Measurements from ENCODE around the gene BAG1.

Gene BAG1

GRCh38 chr9:33260372-33260771 lies 4.1 kb downstream of the BAG1 start:
- H3K36me3 ChIP-seq, result peaks cover 70% of the 10 kb centered on the region
- no peaks in the 10 kb centered on the region for H3K9me3 ChIP-seq
- H3K27ac ChIP-seq, result peak overlapping the region; percentile 33
- TF ChIP-seq CTCF (IDR thresholded peaks at IDR 0.05), result no peak
- H3K4me1 ChIP-seq (ENCODE audit: control insufficient read depth in 1 of 2, insufficient read depth in 1 of 2, low read depth in 1 of 2, low read length in 1 of 2), result peaks cover 15 to 18% of the 10 kb centered on the region in 2 experiments
- H3K27me3 ChIP-seq, result no peaks in the 10 kb centered on the region
- H3K4me3 ChIP-seq (ENCODE audit: low read depth in 1 of 2, low read length in 1 of 2), result no peak overlapping the region

- Histone ChIP-seq H3K27ac (no peak overlapping the region), H3K9me3 (no peaks in the 10 kb centered on the region), H3K36me3 (peaks cover 98% of the 10 kb centered on the region), H3K27me3 (no peaks in the 10 kb centered on the region), H3K4me3 (ENCODE audit: low read depth in 1 of 2, low read length in 1 of 2) (no peak overlapping the region), H3K4me1 (ENCODE audit: control insufficient read depth in 1 of 2, insufficient read depth in 1 of 2, low read depth in 1 of 2, low read length in 1 of 2) (no peaks in the 10 kb centered on the region)
- no peak for TF ChIP-seq CTCF (IDR thresholded peaks at IDR 0.05)
Measured at GRCh38 chr9:33257276-33257675, 7.2 kb downstream of the BAG1 start.

GRCh38 chr9:33256236-33256635 lies 8.3 kb downstream of the BAG1 start:
- no peak for TF ChIP-seq CTCF (IDR thresholded peaks at IDR 0.05)
- Histone ChIP-seq H3K27me3 (no peaks in the 10 kb centered on the region), H3K36me3 (peaks cover 98% of the 10 kb centered on the region), H3K4me1 (ENCODE audit: control insufficient read depth in 1 of 2, insufficient read depth in 1 of 2, low read depth in 1 of 2, low read length in 1 of 2) (no peaks in the 10 kb centered on the region), H3K9me3 (no peaks in the 10 kb centered on the region), H3K4me3 (ENCODE audit: low read depth in 1 of 2, low read length in 1 of 2) (no peak overlapping the region), H3K27ac (no peak overlapping the region)

GRCh38 chr9:33255471-33255870 lies 9.0 kb downstream of the BAG1 start:
- TF ChIP-seq CTCF (IDR thresholded peaks at IDR 0.05), result no peak
- peaks cover 96% of the 10 kb centered on the region for H3K36me3 ChIP-seq

GRCh38 chr9:33255014-33255413 lies 9.5 kb downstream of the BAG1 start:
- H3K36me3 ChIP-seq, result peaks cover 93% of the 10 kb centered on the region
- TF ChIP-seq CTCF (IDR thresholded peaks at IDR 0.05), result no peak

More at GRCh38 chr9:33255471-33255870, 9.0 kb downstream of the BAG1 start:
- H3K4me3 ChIP-seq (ENCODE audit: low read depth in 1 of 2, low read length in 1 of 2), result no peak overlapping the region
- no peaks in the 10 kb centered on the region for H3K9me3 ChIP-seq
- H3K4me1 ChIP-seq (ENCODE audit: control insufficient read depth in 1 of 2, insufficient read depth in 1 of 2, low read depth in 1 of 2, low read length in 1 of 2), result no peaks in the 10 kb centered on the region
- H3K27ac ChIP-seq, result no peak overlapping the region
- H3K27me3 ChIP-seq, result no peaks in the 10 kb centered on the region

GRCh38 chr9:33254211-33254610 lies 10.3 kb downstream of the BAG1 start:
- Histone ChIP-seq H3K4me3 (ENCODE audit: low read depth in 1 of 2, low read length in 1 of 2) (no peak overlapping the region), H3K9me3 (no peaks in the 10 kb centered on the region), H3K4me1 (ENCODE audit: control insufficient read depth in 1 of 2, insufficient read depth in 1 of 2, low read depth in 1 of 2, low read length in 1 of 2) (no peaks in the 10 kb centered on the region), H3K27me3 (no peaks in the 10 kb centered on the region), H3K36me3 (peaks cover 90% of the 10 kb centered on the region), H3K27ac (no peak overlapping the region)
- no peak for TF ChIP-seq CTCF (IDR thresholded peaks at IDR 0.05)

More at GRCh38 chr9:33255014-33255413, 9.5 kb downstream of the BAG1 start:
- no peaks in the 10 kb centered on the region for H3K27me3 ChIP-seq
- H3K9me3 ChIP-seq, result no peaks in the 10 kb centered on the region
- no peak overlapping the region for H3K4me3 ChIP-seq (ENCODE audit: low read depth in 1 of 2, low read length in 1 of 2)
- H3K4me1 ChIP-seq (ENCODE audit: control insufficient read depth in 1 of 2, insufficient read depth in 1 of 2, low read depth in 1 of 2, low read length in 1 of 2), result no peaks in the 10 kb centered on the region
- H3K27ac ChIP-seq, result no peak overlapping the region

All from neutrophil (primary cell).